H1 (cell line): ENCODE measurements around the gene MBP. TPM values are rescaled to one million over a fixed set of nuclear protein-coding genes. Genes with fewer than 3 reads are reported as not detected.

Experiments
- CTCF ChIA-PET: fragments of 300-600 bp; sonication (Branson Sonifier 250); formaldehyde crosslinking; loops from one replicate; lab custom pipeline; 2021; ENCODE audit not compliant: partially characterized antibody; lab: Charles Lee
- POLR2A ChIA-PET: fragments of 300-600 bp; sonication (Branson Sonifier 250); formaldehyde crosslinking; loops from one replicate; lab custom pipeline; 2021; ENCODE audit warnings: inconsistent platforms; ENCODE audit not compliant: partially characterized antibody; lab: Charles Lee
- DNase-seq, 2 experiments: peaks; one replicate each; pipeline versions ENCODE4 v3.0.0 to v3.0.0-alpha.2; 2010 to 2022; ENCODE audit warnings: low spot score in 2 of 2, low read depth in 1 of 2, mixed read lengths in 1 of 2
- FAIRE-seq: peaks from 2 replicates; lab custom pipeline; 2011; peaks lifted over from hg19 to GRCh38; lab: Jason Lieb, UNC
- H2AFZ ChIP-seq: 2 replicates; pipeline ENCODE4 v1.8.1; 2012; ENCODE audit warnings: low read length, inconsistent platforms
- H2AK5ac ChIP-seq: 2 replicates; pipeline ENCODE4 v1.6.1; 2013; ENCODE audit warnings: low read depth, low read length
- H2BK120ac ChIP-seq: replicated peaks from 2 replicates; pipeline ENCODE3; 2013; ENCODE audit warnings: low read depth, low read length, inconsistent platforms
- H2BK12ac ChIP-seq: 2 replicates; pipeline ENCODE4 v1.6.1; 2013; ENCODE audit warnings: low read depth, low read length
- H2BK15ac ChIP-seq: 2 replicates; pipeline ENCODE4 v1.6.1; 2013; ENCODE audit warnings: low read length
- H2BK20ac ChIP-seq: 2 replicates; pipeline ENCODE4 v1.6.1; 2013; ENCODE audit warnings: low read length
- H2BK5ac ChIP-seq: 2 replicates; pipeline ENCODE4 v1.6.1; 2013; ENCODE audit warnings: low read depth, low read length
- H3K14ac ChIP-seq: 2 replicates; pipeline ENCODE4 v1.6.1; 2013; ENCODE audit warnings: inconsistent platforms; ENCODE audit not compliant: insufficient read length
- H3K18ac ChIP-seq: 2 replicates; pipeline ENCODE4 v1.6.1; 2013; ENCODE audit warnings: low read length; ENCODE audit errors: extremely low read depth
- H3K23ac ChIP-seq: 2 replicates; pipeline ENCODE4 v1.6.1; 2013; ENCODE audit warnings: inconsistent platforms; ENCODE audit not compliant: insufficient read length
- H3K23me2 ChIP-seq: 2 replicates; pipeline ENCODE4 v1.6.1; 2013; ENCODE audit warnings: low read depth, low read length
- H3K27ac ChIP-seq: 2 replicates; pipeline ENCODE4 v1.6.1; 2011; ENCODE audit warnings: low read depth, low read length, inconsistent platforms
- H3K27me3 ChIP-seq, 4 experiments: replicated peaks in 1 of 4; 1 replicate in 1 of 4; 2 replicates in 3 of 4; pipeline versions ENCODE4 v1.6.1 to v1.8.1; 2011 to 2013; ENCODE audit warnings: low read length in 3 of 4, mild to moderate bottlenecking in 3 of 4, inconsistent platforms in 2 of 4, mixed read lengths in 2 of 4, moderate library complexity in 1 of 4; ENCODE audit not compliant: control insufficient read depth in 3 of 4, insufficient read depth in 3 of 4; ENCODE audit errors: extremely low read depth in 1 of 4
- H3K36me3 ChIP-seq, 4 experiments: 2 replicates each; pipeline versions ENCODE4 v1.6.1 to v1.8.1; 2011 to 2013; ENCODE audit warnings: mild to moderate bottlenecking in 4 of 4, low read length in 3 of 4, moderate library complexity in 2 of 4, control low read depth in 1 of 4, inconsistent platforms in 1 of 4; ENCODE audit not compliant: insufficient read depth in 4 of 4, control insufficient read depth in 2 of 4
- H3K4ac ChIP-seq: replicated peaks from 2 replicates; pipeline ENCODE3; 2013; ENCODE audit warnings: low read length, low read depth, mixed read lengths, inconsistent platforms; ENCODE audit not compliant: insufficient read length
- H3K4me1 ChIP-seq, 4 experiments: replicated peaks in 1 of 4; 1 replicate in 1 of 4; 2 replicates in 3 of 4; pipeline versions ENCODE4 v1.6.1 to v1.8.1; 2011 to 2013; ENCODE audit warnings: low read length in 3 of 4, inconsistent platforms in 2 of 4, mixed read lengths in 1 of 4; ENCODE audit not compliant: insufficient read depth in 4 of 4, control insufficient read depth in 3 of 4
- H3K4me2 ChIP-seq, 2 experiments: 2 replicates each; pipeline versions ENCODE4 v1.6.1 to v1.8.1; 2011 to 2013; ENCODE audit warnings: low read depth in 2 of 2, low read length in 2 of 2, control low read depth in 1 of 2, inconsistent platforms in 1 of 2, mild to moderate bottlenecking in 1 of 2; ENCODE audit not compliant: insufficient read depth in 1 of 2
- H3K4me3 ChIP-seq, 4 experiments: fragments of 200-600, 300-600 bp in 1 of 4; sonication (generic), shearing (Covaris generic), sonication (Bioruptor Twin) in 1 of 4; 2 replicates each; pipeline versions ENCODE4 v1.5.1 to v1.8.1; 2011 to 2016; ENCODE audit warnings: low read length in 4 of 4, low read depth in 3 of 4, control low read depth in 2 of 4, inconsistent platforms in 2 of 4, mild to moderate bottlenecking in 2 of 4, mixed read lengths in 1 of 4, moderate library complexity in 1 of 4; ENCODE audit not compliant: insufficient read depth in 2 of 4; ENCODE audit errors: extremely low read depth in 1 of 4
- H3K56ac ChIP-seq: replicated peaks from 2 replicates; pipeline ENCODE3; 2013; ENCODE audit warnings: low read depth, mild to moderate bottlenecking, mixed read lengths, low read length, inconsistent platforms; ENCODE audit not compliant: insufficient read length
- H3K79me1 ChIP-seq: 2 replicates; pipeline ENCODE4 v1.6.1; 2013; ENCODE audit warnings: low read depth, low read length, control low read depth
- H3K79me2 ChIP-seq, 2 experiments: 2 replicates each; pipeline versions ENCODE4 v1.6.1 to v1.8.1; 2012 to 2013; ENCODE audit warnings: low read length in 2 of 2, mild to moderate bottlenecking in 2 of 2, inconsistent platforms in 1 of 2; ENCODE audit not compliant: insufficient read depth in 2 of 2, control insufficient read depth in 1 of 2
- H3K9ac ChIP-seq, 4 experiments: replicated peaks in 1 of 4; 1 replicate in 1 of 4; 2 replicates in 3 of 4; pipeline versions ENCODE4 v1.6.1 to v1.8.1; 2011 to 2013; ENCODE audit warnings: low read depth in 3 of 4, low read length in 3 of 4, control low read depth in 2 of 4, mild to moderate bottlenecking in 2 of 4, moderate library complexity in 2 of 4, inconsistent platforms in 1 of 4; ENCODE audit errors: extremely low read depth in 1 of 4
- H3K9me3 ChIP-seq, 2 experiments: 2 replicates each; pipeline versions ENCODE4 v1.6.1 to v1.8.1; 2012 to 2013; ENCODE audit warnings: mild to moderate bottlenecking in 2 of 2, moderate library complexity in 2 of 2, control low read depth in 1 of 2, inconsistent platforms in 1 of 2, low read depth in 1 of 2, low read length in 1 of 2, mixed read lengths in 1 of 2; ENCODE audit not compliant: insufficient read depth in 2 of 2
- H4K20me1 ChIP-seq, 2 experiments: replicated peaks in 1 of 2; 2 replicates each; pipeline versions ENCODE3 to v1.8.1; 2011 to 2013; ENCODE audit warnings: inconsistent platforms in 2 of 2, low read length in 2 of 2, mild to moderate bottlenecking in 1 of 2; ENCODE audit not compliant: insufficient read depth in 2 of 2, control insufficient read depth in 1 of 2
- H4K5ac ChIP-seq: 2 replicates; pipeline ENCODE4 v1.6.1; 2013; ENCODE audit warnings: low read length, low read depth, mixed read lengths, inconsistent platforms; ENCODE audit not compliant: insufficient read length
- H4K8ac ChIP-seq: 2 replicates; pipeline ENCODE4 v1.8.0; 2013; ENCODE audit warnings: mild to moderate bottlenecking, moderate library complexity, low read length, inconsistent platforms; ENCODE audit not compliant: insufficient read depth; ENCODE audit errors: extremely low read depth
- H4K91ac ChIP-seq: replicated peaks from 2 replicates; pipeline ENCODE3; 2013; ENCODE audit warnings: low read length, mixed read lengths, inconsistent platforms; ENCODE audit not compliant: insufficient read length
- CTBP2 ChIP-seq: IDR thresholded peaks from 2 replicates; pipeline ENCODE4 v1.7.0; 2011; ENCODE audit warnings: borderline replicate concordance, mild to moderate bottlenecking, moderate library complexity, mixed read lengths, low read length; ENCODE audit not compliant: insufficient read depth, insufficient read length
- EGR1 ChIP-seq: IDR thresholded peaks from 2 replicates; pipeline ENCODE4 v1.6.1; 2011; ENCODE audit warnings: low read depth, low read length, borderline replicate concordance
- GABPA ChIP-seq: IDR thresholded peaks from 2 replicates; pipeline ENCODE4 v1.6.1; 2011; ENCODE audit warnings: mild to moderate bottlenecking, low read length, moderate library complexity, borderline replicate concordance; ENCODE audit not compliant: insufficient read depth
- KDM1A ChIP-seq: fragments of 200-600, 300-600 bp; sonication (generic); IDR thresholded peaks from 2 replicates; pipeline ENCODE4 v1.7.1; 2016; ENCODE audit warnings: mild to moderate bottlenecking, low read length, borderline replicate concordance
- MAX ChIP-seq: IDR thresholded peaks from 2 replicates; pipeline ENCODE4 v1.6.1; 2012; ENCODE audit warnings: inconsistent platforms
- POLR2A ChIP-seq, 2 experiments: IDR thresholded peaks; 1 replicate in 1 of 2; 2 replicates in 1 of 2; pipeline ENCODE4 v1.6.1; 2011; ENCODE audit warnings: low read depth in 2 of 2, low read length in 2 of 2, mild to moderate bottlenecking in 2 of 2; ENCODE audit errors: control extremely low read depth in 1 of 2
- RNF2 ChIP-seq: fragments of 200-900, 300-1000 bp; sonication (generic); IDR thresholded peaks from 2 replicates; pipeline ENCODE4 v1.7.1; 2016; ENCODE audit warnings: borderline replicate concordance, low read depth, mild to moderate bottlenecking, antibody characterized with exemption, low read length; ENCODE audit not compliant: poor library complexity, severe bottlenecking; ENCODE audit errors: missing control alignments
- SRF ChIP-seq: IDR thresholded peaks from 2 replicates; pipeline ENCODE4 v1.6.1; 2011; ENCODE audit warnings: mild to moderate bottlenecking, low read depth, low read length, moderate library complexity
- USF2 ChIP-seq: IDR thresholded peaks from 2 replicates; pipeline ENCODE4 v1.6.1; 2011; ENCODE audit warnings: low read length, improper control_type of control experiment
- YY1 ChIP-seq: IDR thresholded peaks from 2 replicates; pipeline ENCODE4 v1.6.1; 2011; ENCODE audit warnings: low read depth, mild to moderate bottlenecking, low read length
- ZNF274 ChIP-seq: IDR thresholded peaks from 2 replicates; pipeline ENCODE4 v1.7.0; 2012; ENCODE audit warnings: low read length, borderline replicate concordance; ENCODE audit errors: extremely low read depth
- WGBS, 2 experiments: shearing (Covaris generic) in 1 of 2; methylation state at CpG; one replicate each; pipeline versions ENCODE4 v1.1.6 to v1.1.7; 2013 to 2015; ENCODE audit warnings: low lambda C conversion rate in 2 of 2, mixed read lengths in 2 of 2, inconsistent platforms in 1 of 2, low coverage in 1 of 2, missing lambda C conversion rate in 1 of 2; ENCODE audit not compliant: insufficient replicate concordance in 2 of 2, insufficient coverage in 1 of 2, insufficient read length in 1 of 2; ENCODE audit errors: extremely low coverage in 1 of 2, missing lambda C conversion rate in 1 of 2; 5-methylcytosine and 5-hydroxymethylcytosine counted together
- polyA plus RNA-seq, 7 experiments: library from polyadenylated mRNA; depleted of rRNA in 3 of 7; stranded (reverse) in 5 of 7; unstranded in 2 of 7; fragments of >200 nt in 5 of 7; fragments of 200-250 nt in 2 of 7; gene quantifications; 1 replicate in 5 of 7; 2 replicates in 1 of 7; 4 replicates in 1 of 7; pipeline versions ENCODE4 v1.2.1 to v1.2.3, GENCODE V29; 2011 to 2013; ENCODE audit warnings: missing spikeins in 2 of 7, mixed read lengths in 2 of 7
- total RNA-seq: library from RNA; stranded (reverse); fragmentation: NEBNext Ultra II Directional; extraction: Animal tissue kit (Norgen Biotek cat#: 25700); gene quantifications from 2 replicates; pipeline ENCODE4 v1.2.1, GENCODE V29; 2021

Gene MBP
- total and polyA plus RNA-seq, 2 of the 8 experiments (the other 6 are each of a cell fraction or from before 2014, with no cell fraction given): 7.7 to 19.2 TPM

- Histone ChIP-seq H3K9ac (no peak overlapping the region), H3K79me1 (no peaks in the 10 kb centered on the region), H3K4me3 (no peak overlapping the region), H2BK12ac (no peak overlapping the region), H2AK5ac (no peak overlapping the region), H3K27ac (no peak overlapping the region), H2BK15ac (no peak overlapping the region), H3K4me2 (no peak overlapping the region), H2BK120ac (no peak overlapping the region), H3K4me1 (peaks cover 2 to 16% (median 12%) of the 10 kb centered on the region in 4 experiments), H3K56ac (no peak overlapping the region), H2AFZ (no peak overlapping the region), H4K5ac (no peak overlapping the region), H3K27me3 (no peaks in the 10 kb centered on the region), H3K36me3 (no peaks in the 10 kb centered on the region), H2BK20ac (no peak overlapping the region), H3K4ac (no peak overlapping the region), H4K20me1 (no peaks in the 10 kb centered on the region), H4K8ac (no peak overlapping the region), H3K79me2 (no peaks in the 10 kb centered on the region), H3K23me2 (no peaks in the 10 kb centered on the region), H3K9me3 (no peaks in the 10 kb centered on the region), H3K18ac (no peak overlapping the region), H3K14ac (no peak overlapping the region), H4K91ac (no peak overlapping the region), H2BK5ac (0 out of 2 replicates have a peak overlapping the region, but pooled peaks have one; percentile 4), H3K23ac (no peak overlapping the region)
- 93% methylated on average over 13 of the region's 13 CpGs; no CpG with 5 or more reads in 1 of the 2 experiments for WGBS, 2 experiments
- CTCF ChIA-PET: interaction anchor here (3.2 kb wide), 1 partner anchor 11 kb away, joined by 20 read pairs; no protein-coding TSS in a partner anchor
- POLR2A ChIA-PET: no interaction called here
- FAIRE-seq (no peak), DNase-seq (no peak)
- TF ChIP-seq POLR2A (IDR thresholded peaks at IDR 0.05; ENCODE audit: control extremely low read depth in 1 of 2, low read depth in 2 of 2, low read length in 2 of 2) (no peak), ZNF274 (no peak), GABPA (no peak), YY1 (no peak), EGR1 (no peak), USF2 (no peak), MAX (no peak), CTBP2 (no peak), KDM1A (no peak), RNF2 (no peak), SRF (no peak)
Observed at GRCh38 chr18:76972846-76973519, 159.6 kb downstream of the MBP start.
